NCI-H510A (cell line): ENCODE data around the gene SNRPB2.
A peak's percentile ranks its signal among the peaks of the same experiment; 100 is the strongest.

Experiments
- DNase-seq: peaks from one replicate; lab custom pipeline; 2025; lab: John Stamatoyannopoulos, UW

The SNRPB2 gene

DNA sequence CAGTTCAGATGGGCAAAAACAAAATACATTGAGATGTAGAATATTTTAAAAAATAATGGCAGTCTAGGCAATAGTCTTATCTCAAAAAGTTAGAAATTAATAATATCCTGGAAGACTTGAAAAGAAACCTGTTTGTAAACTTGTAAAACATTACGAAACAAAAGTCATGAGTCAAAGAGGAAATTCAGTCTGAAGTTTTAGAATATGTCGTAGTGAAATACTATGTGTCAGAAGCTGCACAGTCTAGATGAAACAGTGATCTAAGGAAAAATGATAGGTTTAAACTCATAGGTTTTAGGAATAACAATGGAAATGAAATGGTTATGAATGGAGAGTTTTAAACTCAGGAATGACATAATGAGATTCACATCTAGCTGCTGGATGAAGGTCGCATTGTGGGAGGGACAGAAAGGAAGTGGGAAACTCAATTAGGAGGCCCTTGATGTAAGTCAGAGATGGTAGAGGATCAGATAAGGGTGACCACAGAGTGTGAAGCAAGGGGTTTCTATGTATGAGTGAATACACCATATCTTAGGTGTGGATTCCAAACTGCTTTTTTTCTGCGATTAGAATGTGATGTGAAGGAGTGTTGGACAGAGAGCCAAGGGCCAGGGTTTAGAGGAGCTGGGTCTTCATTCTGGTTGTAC lies 2.8 kb downstream of the SNRPB2 start:
- DNase-seq, result no peak

DNA sequence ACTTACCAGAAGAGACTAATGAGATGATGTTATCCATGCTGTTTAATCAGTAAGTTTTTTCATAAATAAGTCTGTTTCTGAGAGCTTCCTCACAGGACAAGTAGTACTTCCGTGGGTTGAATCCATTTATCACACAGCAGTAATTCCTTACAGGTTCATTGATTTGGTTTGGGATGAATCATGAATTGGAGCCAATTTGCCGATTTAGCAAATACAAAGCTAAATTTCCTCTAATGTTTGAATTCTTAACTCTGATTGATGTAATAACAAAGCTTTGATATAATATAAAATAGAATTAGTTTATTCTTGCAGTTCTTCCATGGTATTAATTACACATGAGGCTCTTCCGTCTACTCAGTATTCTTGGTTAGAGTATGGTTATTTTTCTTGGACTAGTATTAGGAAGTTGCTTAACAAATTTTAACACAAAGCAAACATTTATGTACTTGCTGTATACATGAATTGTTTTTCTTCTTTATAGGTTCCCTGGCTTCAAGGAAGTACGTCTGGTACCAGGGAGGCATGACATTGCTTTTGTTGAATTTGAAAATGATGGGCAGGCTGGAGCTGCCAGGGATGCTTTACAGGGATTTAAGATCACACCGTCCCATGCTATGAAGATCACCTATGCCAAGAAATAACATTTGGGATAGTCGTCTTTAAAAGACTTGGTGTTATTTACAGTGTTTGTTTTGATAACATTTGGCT lies 10.7 kb downstream of the SNRPB2 start:
- DNase-seq, result no peak

DNA sequence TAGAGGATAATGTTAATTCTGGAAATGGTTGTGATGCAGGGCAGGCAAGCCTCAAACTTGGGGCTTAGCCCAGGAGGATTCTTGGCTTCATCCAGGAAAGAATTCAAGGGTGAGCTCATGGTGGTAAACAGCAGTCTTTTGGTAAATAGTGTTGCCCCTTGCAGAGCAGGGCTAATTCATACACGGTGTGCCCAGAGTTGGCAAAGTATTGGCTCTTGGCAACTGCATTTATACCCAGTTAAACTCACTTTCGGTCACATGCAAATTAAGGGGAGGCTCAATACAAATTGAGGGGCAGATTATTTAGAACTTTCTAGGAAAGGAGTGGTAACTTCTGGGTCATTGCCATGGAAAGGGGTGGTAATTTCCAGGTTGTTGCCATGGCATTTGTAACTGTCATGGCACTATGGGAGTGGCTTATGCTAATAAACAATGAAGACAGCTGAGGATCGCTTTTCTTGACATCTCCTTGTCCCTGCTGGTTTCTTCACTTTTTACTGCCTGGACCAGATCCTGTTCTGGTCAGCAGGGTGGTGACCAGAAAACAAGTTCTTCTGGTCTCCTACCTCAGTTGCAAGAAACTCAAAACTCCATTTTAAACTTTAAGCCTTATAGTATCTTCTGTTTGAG lies 14.5 kb downstream of the SNRPB2 start:
- DNase-seq, result no peak

DNA sequence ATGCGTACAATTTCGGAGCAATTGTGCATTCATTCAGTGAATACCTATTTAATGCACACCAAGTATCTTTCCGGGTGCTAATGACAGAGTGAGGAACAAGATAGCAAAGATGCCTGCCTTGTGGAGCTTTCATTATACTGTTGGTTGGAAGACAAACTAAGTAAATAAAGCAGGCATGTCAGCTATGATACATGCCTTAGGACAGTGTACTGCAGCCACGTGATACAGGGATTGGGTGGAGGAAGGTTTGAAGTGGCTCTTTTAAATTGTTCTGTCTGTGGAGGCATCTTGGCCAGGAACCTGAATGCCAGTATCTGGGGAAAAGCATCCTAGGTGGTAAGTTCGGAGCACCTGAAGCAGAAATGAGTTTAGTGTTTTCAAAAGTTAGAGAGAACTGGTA lies 15.4 kb downstream of the SNRPB2 start:
- no peak for DNase-seq

DNA sequence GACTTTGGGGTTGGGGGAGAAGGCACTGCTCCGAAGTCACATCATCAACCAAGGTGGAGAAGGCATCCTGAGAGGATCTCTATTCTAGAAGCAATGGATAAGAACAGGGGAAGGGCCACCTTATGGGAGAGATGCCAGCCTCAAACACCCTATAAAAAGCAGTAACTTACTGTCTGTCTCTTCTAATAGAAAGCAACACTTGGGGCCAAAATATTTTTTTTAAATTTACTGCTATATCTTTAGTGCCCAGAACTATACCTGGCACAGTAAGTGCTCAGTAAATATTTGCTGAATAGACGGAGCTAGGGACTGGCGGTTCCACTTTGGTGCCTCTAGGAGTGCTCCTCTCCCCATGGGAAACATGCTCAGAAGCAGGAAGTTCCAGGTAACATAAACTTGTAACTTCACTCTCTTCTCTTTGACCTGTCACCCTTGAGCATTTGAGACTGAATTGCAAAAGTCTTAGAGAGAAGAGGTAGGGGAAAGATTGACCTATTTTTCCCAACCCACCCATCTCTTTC lies 17.5 kb downstream of the SNRPB2 start:
- DNase-seq, result peak; percentile 55

DNA sequence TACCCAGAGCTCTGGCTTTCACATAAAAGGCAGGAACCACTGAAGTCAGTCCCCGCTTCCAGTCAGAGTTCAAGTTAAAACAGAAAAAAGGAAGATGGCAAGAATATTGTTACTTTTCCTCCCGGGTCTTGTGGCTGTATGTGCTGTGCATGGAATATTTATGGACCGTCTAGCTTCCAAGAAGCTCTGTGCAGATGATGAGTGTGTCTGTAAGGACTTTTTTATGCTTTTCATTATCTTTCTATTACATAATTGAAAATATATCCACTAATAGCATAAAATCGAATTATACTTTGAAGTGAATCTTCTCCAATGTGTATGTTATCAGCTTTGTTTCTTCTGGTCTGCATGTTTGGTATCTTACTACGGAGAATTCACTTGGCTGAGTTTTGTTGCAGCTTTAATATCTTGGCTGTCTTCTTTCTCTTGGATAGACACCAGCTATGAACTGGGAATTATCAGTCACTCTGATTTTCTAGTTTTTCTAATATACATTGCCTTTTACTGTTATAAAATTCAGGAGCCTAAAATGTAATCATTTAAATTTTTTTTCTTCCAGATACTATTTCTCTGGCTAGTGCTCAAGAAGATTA lies 18.6 kb downstream of the SNRPB2 start, which contains the start of gene OTOR:
Gene OTOR, plus strand, starts transcription at position 51 of the 593 bp plus-strand sequence. Its CDS starts 44 bp downstream, at position 95.
- DNase-seq, result no peak

DNA sequence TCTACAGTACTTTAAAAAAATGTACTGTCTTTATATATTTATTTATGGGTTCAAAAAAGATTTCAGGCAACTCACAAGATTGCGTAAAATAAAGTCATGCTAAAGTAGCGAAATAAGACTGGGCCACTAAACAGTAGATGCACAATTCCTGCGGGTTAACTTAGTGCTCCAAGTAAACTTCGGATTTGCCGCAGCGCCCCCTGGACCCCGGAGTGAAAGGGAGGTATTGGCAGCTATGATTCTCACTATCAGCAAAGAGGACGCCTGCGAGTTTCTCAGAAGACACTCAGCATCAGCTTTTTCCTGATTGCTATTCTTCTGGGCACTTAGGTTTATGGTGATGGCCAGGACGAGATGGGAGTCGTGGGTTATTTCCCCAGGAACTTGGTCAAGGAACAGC lies 19.7 kb downstream of the SNRPB2 start:
- DNase-seq, result no peak

DNA sequence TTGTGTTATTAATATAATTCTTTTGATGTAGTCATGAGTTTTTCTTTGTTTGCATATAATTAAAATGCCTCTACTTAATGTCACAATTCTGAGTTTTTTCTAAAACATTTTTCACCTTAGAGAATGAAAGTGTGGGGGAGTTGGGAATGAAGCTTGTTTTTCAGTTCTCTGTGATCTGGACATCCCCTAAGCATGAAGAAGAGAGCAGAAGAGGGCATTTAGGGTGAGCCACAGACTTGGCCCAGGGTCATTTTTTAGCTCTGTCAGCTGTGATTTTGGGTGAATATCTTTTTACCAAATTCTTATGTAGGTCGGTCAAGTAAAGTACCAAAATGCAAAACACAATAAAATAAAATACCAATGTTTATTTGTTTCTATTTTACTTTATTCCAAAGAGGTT lies 22.3 kb downstream of the SNRPB2 start:
- DNase-seq, result no peak

DNA sequence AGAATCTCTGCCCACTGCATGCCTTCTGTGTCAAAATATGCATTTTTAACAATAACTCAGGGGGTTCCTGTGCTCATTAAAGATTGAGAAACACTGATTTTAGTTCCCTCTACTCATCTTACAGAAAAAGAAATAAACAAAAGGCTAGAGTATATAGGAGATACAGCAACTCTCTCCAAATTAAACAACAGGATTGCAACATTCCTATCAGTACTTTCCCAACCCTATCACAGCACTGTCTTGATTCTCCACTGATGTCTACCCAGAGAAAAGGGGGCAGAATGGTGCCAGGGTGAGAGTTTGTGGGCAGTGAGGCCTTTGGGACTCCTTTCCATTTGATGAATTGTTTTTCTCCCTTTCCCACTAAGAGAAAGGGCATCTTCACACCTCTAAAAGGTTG lies 23.1 kb downstream of the SNRPB2 start:
- no peak for DNase-seq

DNA sequence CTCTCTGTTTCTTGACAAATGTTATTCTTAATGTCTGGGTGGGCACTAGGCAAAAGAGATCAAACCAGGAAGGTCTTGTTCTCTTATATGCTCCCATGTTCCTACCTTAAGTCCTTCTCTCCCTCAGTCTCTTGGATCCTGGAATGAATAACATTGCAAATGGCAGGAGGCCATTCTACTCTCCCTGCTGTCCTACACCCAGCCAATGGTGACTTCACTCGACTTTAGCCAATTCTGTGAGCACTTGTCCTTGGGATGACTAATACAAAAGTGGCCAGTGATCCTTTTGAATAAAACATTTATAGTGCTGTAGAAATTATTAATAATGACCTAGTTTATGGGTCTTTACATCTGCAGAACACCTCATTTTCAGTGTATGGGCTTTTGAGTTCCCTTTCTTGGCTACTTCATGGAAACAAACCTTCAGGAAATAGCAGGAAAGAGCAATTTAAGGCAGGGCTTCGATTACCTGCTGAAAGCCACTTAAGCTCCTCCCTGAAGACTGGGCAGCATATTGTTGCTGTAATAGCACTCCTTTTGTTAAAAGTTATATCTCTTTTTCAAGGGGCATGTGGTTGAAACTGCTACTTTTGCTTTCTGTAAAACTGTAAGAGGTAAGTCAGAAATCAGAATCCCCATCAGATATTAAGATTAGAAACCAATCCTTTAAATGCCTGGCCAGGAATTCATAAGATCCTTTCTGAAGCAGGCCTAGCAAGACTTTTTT lies 28.8 kb downstream of the SNRPB2 start:
- no peak for DNase-seq

DNA sequence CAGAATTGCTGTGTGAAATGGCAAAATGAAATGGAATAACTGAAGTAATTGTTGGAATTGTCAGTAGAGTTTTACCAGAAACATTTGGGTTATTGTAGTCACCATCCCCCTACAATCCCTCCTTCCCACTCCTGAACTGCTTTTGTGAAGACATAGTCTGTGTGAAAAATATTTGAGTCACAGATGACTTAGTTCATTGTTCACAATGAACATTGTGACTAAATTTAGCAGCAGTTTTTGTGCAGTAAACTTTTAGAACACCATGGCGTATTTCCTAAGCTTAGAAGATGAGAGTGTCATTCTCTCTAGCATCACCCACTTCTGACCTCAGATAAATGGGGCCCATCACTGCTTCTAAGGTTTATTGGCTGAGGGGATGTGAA lies 29.3 kb downstream of the SNRPB2 start:
- DNase-seq, result no peak

DNA sequence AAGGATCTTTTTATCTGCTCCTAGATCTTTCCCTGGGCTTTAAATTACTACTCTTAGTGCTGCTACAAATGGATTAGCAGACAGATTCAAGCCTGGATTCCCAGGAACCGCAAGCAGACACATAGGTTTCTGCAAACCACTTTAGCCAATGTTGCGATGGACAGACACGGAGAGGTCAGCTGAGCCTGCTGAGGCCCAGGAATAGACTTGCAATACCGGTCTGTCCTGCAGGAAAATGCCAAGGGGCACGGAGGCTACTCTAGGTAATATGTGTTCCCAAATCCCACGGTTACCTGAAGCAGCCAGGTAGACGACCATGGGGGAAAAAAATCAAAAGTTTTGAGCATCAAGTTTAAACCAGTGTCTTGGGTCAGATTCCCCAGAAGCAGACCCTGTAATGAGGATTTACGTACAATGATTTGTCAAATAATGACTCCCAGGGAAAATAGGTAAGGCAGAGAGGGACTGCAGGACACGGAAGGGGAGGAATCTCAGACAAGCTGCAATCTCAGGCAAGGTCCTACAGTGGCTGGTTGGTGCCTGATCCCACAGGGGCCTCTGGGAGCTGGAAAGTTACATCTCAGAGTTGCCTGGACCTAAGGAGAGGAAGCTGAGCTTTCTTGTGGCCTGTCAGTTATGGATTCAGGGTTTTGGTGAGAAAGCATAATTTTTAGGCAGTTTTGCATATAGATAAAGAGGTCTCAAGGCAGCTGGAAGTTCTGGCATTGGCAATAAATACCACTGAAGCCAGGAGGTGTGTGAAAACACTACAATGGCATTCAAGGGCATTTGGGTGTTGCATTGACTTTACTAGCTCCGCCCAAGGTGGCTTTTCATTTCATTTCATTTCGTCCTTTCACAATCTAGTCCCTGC lies 30.8 kb downstream of the SNRPB2 start:
- no peak for DNase-seq

DNA sequence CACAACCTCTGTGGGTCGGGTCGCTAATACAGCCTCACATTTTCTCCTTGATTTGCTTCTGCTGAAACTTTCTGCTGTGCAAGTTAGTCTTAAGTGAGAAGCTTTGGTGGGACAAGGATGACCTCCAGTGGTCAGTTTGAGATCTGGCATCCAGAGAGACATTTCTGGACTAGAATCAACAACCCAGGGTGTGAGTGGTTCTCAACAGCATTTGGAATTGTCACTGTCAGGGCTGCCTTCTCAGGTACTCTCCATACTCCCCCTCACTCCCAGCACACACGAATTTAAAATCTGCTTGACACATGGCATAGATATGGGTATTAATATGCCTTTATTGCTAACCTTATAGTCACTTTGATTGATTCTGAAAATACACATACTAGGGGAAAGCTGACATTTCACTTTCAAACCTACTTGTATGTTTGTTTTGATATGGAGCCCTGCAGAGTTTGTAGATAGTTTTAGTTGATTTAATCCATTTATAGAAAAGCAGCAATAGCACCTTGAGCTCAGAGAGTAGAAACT lies 31.5 kb downstream of the SNRPB2 start:
- DNase-seq, result peak; percentile 49

DNA sequence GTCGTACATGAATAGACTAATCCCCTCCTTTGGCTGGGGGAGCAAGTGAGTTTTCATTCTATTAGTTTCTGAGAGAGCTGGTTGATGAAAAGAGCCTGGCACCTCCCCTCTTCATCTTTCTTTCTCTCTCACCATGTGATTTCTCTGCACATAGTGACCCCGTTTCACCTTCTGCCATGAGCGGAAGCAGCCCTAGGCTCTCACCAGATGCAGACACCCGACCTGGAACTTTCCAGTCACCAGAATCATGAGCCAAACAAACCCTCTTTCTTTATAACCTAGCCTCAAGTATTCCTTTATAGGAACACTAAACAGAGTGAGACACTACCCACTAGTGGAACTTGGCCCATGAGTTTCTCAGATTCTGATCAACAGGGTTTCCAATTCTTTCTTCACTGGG lies 34.7 kb downstream of the SNRPB2 start:
- DNase-seq, result no peak

DNA sequence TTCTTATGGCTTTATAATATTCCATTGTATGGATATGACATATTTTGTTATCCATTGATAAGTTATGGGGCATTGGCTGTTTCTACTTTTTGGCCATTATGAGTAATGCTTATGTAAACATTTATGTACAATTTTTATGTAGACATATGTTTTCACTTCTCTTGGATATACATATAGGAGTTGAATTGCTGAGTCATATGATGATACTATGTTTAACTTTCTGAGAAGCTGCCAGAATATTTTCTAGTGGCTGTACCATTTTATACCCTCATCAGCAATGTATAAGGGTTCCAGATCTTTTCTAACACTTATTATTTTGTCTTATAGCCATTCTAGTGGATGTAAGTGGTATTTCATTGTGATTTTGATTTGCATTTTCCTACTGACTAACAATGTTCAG lies 41.4 kb downstream of the SNRPB2 start:
- no peak for DNase-seq

DNA sequence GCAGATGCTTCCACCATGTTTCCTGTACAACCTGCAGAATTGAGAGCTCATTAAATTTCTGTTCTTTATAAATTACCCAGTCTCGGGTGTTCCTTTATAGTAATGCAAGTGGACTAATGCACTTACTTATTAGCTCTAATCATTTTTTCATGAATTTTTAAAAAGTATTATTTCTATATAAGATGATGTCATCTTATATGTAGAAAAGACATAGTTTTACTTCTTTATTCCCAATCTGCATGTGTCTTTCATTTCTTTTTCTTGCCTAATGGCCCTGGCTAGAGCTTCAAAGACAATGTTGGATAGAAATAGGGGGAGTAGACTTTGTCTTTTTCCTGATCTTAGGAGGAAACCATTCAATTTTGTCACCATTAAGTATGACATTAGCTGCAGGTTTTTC lies 46.1 kb downstream of the SNRPB2 start:
- no peak for DNase-seq

DNA sequence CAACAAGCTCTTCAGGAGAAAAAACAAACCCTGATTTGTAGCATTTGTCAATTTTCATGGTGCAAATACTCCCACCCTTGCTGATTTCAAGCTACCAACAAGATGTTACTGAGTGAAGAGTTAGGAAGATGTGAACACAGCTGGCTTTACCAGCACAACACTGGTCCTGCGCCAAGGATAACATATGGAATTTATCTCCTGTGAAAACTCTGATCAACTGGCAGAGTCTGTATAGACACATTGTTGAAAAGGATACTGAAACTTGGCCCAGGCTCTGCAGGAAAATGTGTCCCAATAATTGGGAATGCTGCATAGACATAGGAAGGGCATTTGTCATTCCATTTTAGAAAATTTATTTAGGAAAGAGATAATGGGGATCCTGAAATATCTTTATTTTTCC lies 47.3 kb downstream of the SNRPB2 start:
- DNase-seq, result no peak

DNA sequence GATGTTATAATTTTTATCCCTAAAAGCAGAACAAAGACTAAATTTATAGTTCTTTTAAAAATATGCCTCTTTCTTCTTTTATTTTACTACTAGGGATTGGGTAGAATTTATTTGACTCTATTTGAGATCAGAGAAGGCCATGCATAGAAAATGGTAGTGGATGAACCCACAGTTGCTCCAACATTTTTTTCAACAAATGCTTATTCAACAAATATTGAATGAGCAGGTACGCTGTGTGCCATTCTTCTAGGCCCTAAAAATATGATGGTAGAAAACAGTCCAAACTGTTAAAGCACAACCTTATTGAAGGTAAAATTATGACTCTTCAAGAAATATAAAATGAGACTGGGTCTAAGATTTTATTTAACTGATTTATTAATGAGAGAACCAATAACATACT lies 48.3 kb downstream of the SNRPB2 start:
- no peak for DNase-seq

DNA sequence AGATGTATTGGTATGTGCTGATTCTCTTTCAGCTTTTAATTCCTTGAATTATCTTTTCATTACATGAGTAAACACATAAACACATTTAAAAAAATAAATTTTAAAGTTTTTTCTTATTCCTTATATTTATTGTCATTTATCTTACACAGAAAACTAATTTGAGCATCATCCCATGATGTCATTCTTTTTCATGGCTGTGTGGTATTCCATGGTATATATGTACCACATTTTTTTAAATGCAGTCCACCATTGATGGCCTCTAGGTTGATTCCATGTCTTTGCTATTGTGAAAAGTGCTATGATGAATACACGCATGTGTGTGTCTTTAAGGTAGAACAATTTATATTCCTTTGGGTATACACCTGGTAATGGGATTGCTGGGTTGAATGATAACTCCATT lies 51.7 kb downstream of the SNRPB2 start:
- no peak for DNase-seq

DNA sequence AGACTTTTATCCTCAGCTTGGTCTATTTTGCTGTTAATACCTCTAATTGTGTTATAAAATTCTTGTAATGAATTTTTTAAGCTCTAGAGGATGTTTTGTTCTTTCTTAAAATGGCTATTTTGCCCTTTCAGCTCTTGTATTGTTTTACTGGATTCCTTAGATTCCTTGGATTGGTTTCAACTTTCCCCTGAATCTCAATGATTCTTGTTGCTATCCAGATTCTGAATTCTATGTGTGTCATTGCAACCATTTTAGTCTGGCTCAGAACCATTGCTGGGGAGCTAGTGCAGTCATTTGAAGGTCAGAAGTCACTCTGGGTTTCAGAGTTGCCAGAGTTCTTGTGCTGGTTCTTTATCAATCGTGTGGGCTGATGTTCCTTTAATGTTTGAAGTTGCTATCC lies 55.4 kb downstream of the SNRPB2 start:
- no peak for DNase-seq
